Measurements from ENCODE around the gene NRXN2. TPM values are rescaled to one million over a fixed set of nuclear protein-coding genes. Genes with fewer than 3 reads are reported as not detected.
A peak's percentile ranks its signal among the peaks of the same experiment; 100 is the strongest.

The NRXN2 gene
- polyA plus RNA-seq, 1 experiment: 0.20 TPM

- ChIA-PET CTCF (interaction anchor here (0.6 to 5.5 kb wide), 31 partner anchors 8 to 350 kb away, joined by 3 to 67 read pairs (median 4); no protein-coding TSS in a partner anchor), POLR2A (interaction anchor here (0.6 kb wide), 1 partner anchor 67 kb away, joined by 4 read pairs; no protein-coding TSS in a partner anchor)
- Histone ChIP-seq H3K36me3 (ENCODE audit: control insufficient read depth, insufficient read depth, low read length) (no peaks in the 10 kb centered on the region), H3K4me3 (ENCODE audit: low read depth, low read length) (no peak overlapping the region), H3K27me3 (ENCODE audit: control insufficient read depth, insufficient read depth, low read length) (peaks cover 16% of the 10 kb centered on the region)
- peak; percentile 60 for TF ChIP-seq CTCF (IDR thresholded peaks at IDR 0.05; ENCODE audit: insufficient read depth, low read depth, low read length)
- no peak for DNase-seq (ENCODE audit: low read depth)
Observed at GRCh38 chr11:64650923-64651523, 72.0 kb downstream of the NRXN2 start.

- H3K36me3 ChIP-seq (ENCODE audit: control insufficient read depth, insufficient read depth, low read length): no peaks in the 10 kb centered on the region
- TF ChIP-seq CTCF (IDR thresholded peaks at IDR 0.05; ENCODE audit: insufficient read depth, low read depth, low read length): 0 out of 2 replicates have a peak, but pooled peaks have one; percentile 22
- peaks cover 24% of the 10 kb centered on the region for H3K27me3 ChIP-seq (ENCODE audit: control insufficient read depth, insufficient read depth, low read length)
- ChIA-PET CTCF (interaction anchor here (1.0 to 5.5 kb wide), 11 partner anchors 10 to 337 kb away, joined by 3 to 67 read pairs (median 4); no protein-coding TSS in a partner anchor), POLR2A (no interaction called here)
- H3K4me3 ChIP-seq (ENCODE audit: low read depth, low read length): no peak overlapping the region
- no peak for DNase-seq (ENCODE audit: low read depth)
Observed at GRCh38 chr11:64649291-64649697, 73.7 kb downstream of the NRXN2 start.

- TF ChIP-seq CTCF (IDR thresholded peaks at IDR 0.05; ENCODE audit: insufficient read depth, low read depth, low read length): no peak
- Histone ChIP-seq H3K27me3 (ENCODE audit: control insufficient read depth, insufficient read depth, low read length) (peaks cover 30% of the 10 kb centered on the region), H3K36me3 (ENCODE audit: control insufficient read depth, insufficient read depth, low read length) (no peaks in the 10 kb centered on the region), H3K4me3 (ENCODE audit: low read depth, low read length) (no peak overlapping the region)
- DNase-seq (ENCODE audit: low read depth): no peak
- ChIA-PET POLR2A (no interaction called here), CTCF (interaction anchor here (1.3 to 3.0 kb wide), 5 partner anchors 10 to 199 kb away, joined by 4 to 10 read pairs (median 4); no protein-coding TSS in a partner anchor)
Observed at GRCh38 chr11:64648551-64648950, 74.4 kb downstream of the NRXN2 start.

GRCh38 chr11:64647019-64647779 is 75.8 kb downstream of the NRXN2 start:
- ChIA-PET POLR2A (no interaction called here), CTCF (interaction anchor here (1.2 to 3.0 kb wide), 6 partner anchors 7 to 217 kb away, joined by 3 to 10 read pairs (median 4); no protein-coding TSS in a partner anchor)
- no peak for TF ChIP-seq CTCF (IDR thresholded peaks at IDR 0.05; ENCODE audit: insufficient read depth, low read depth, low read length)
- H3K36me3 ChIP-seq (ENCODE audit: control insufficient read depth, insufficient read depth, low read length): no peaks in the 10 kb centered on the region
- H3K4me3 ChIP-seq (ENCODE audit: low read depth, low read length): no peak overlapping the region
- H3K27me3 ChIP-seq (ENCODE audit: control insufficient read depth, insufficient read depth, low read length): peaks cover 35% of the 10 kb centered on the region
- DNase-seq (ENCODE audit: low read depth): no peak

GRCh38 chr11:64644647-64645275 is 78.2 kb downstream of the NRXN2 start:
- H3K4me3 ChIP-seq (ENCODE audit: low read depth, low read length): no peak overlapping the region
- ChIA-PET POLR2A (no interaction called here), CTCF (interaction anchor here (0.7 to 2.6 kb wide), 8 partner anchors 8 to 340 kb away, joined by 3 to 8 read pairs (median 3); no protein-coding TSS in a partner anchor)
- no peak for TF ChIP-seq CTCF (IDR thresholded peaks at IDR 0.05; ENCODE audit: insufficient read depth, low read depth, low read length)
- no peak for DNase-seq (ENCODE audit: low read depth)
- H3K27me3 ChIP-seq (ENCODE audit: control insufficient read depth, insufficient read depth, low read length): peaks cover 54% of the 10 kb centered on the region
- H3K36me3 ChIP-seq (ENCODE audit: control insufficient read depth, insufficient read depth, low read length): no peaks in the 10 kb centered on the region
